AG04450 (cell line): ENCODE data around the gene KMT5C. TPM values are rescaled to one million over a fixed set of nuclear protein-coding genes. Genes with fewer than 3 reads are reported as not detected.

Experiments used
- CTCF ChIA-PET: fragments of 300-600, 350-600 bp; formaldehyde crosslinking; extraction: SDS; loops from one replicate; lab custom pipeline; 2022; ENCODE audit warnings: antibody characterized with exemption, inconsistent platforms; lab: Charles Lee
- POLR2A ChIA-PET: fragments of 350-600 bp; formaldehyde crosslinking; extraction: SDS; loops from one replicate; lab custom pipeline; 2021; ENCODE audit warnings: antibody characterized with exemption, inconsistent platforms; lab: Yijun Ruan, JAX
- DNase-seq: peaks from one replicate; pipeline ENCODE4 v3.0.0-alpha.2; 2011; ENCODE audit warnings: low read depth, low spot score
- H3K27ac ChIP-seq: one replicate; pipeline ENCODE4 v1.5.1; 2012; ENCODE audit warnings: low read depth, low read length, control low read depth
- H3K27me3 ChIP-seq: one replicate; pipeline ENCODE4 v1.6.0; 2012; ENCODE audit warnings: low read length; ENCODE audit not compliant: control insufficient read depth, insufficient read depth
- H3K4me3 ChIP-seq: 2 replicates; pipeline ENCODE4 v1.5.1; 2011; ENCODE audit warnings: mild to moderate bottlenecking, low read depth, low read length, control low read depth
- H3K9me3 ChIP-seq: 2 replicates; pipeline ENCODE4 v1.5.1; 2012; ENCODE audit warnings: low read length; ENCODE audit not compliant: control insufficient read depth, insufficient read depth
- polyA plus RNA-seq: library from polyadenylated mRNA; depleted of rRNA; stranded (reverse); fragments of >200 nt; gene quantifications from 2 replicates; pipeline ENCODE4 v1.2.3, GENCODE V29; 2011
- TF ChIP-seq, protein P1 (sequence below): IDR thresholded peaks from 2 replicates; pipeline ENCODE4 v1.5.1; 2011; ENCODE audit warnings: low read depth, low read length, control low read depth, inconsistent platforms

Gene KMT5C
- polyA plus RNA-seq, 1 experiment = 2.6 TPM

DNA sequence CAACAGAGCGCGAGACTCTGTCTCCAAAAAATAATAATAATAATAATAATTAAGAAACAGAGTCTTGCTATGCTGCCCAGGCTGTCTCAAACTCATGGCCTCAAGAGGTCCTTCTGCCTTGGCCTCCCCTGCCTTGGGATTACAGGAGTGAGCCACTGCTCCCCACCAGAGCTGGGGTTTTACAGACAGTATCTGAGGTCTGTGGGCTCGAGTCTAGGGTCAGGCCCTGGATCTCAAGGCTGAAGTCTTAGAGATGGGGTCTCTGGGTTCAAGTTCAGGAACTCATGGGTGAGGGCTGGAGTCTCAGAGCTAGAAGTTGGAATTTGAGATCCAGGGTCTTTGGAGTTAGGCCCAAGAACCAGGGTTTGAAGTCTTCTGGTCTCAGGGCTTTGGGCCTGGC lies 27.1 kb downstream of the KMT5C start:
- Histone ChIP-seq H3K4me3 (no peak overlapping the region), H3K9me3 (no peaks in the 10 kb centered on the region; the same call in 1 of the 2 replicates), H3K27ac (no peak overlapping the region), H3K27me3 (no peaks in the 10 kb centered on the region)
- no peak for DNase-seq
- ChIA-PET CTCF (no interaction called here), POLR2A (no interaction called here)
- TF ChIP-seq, protein P1, sequence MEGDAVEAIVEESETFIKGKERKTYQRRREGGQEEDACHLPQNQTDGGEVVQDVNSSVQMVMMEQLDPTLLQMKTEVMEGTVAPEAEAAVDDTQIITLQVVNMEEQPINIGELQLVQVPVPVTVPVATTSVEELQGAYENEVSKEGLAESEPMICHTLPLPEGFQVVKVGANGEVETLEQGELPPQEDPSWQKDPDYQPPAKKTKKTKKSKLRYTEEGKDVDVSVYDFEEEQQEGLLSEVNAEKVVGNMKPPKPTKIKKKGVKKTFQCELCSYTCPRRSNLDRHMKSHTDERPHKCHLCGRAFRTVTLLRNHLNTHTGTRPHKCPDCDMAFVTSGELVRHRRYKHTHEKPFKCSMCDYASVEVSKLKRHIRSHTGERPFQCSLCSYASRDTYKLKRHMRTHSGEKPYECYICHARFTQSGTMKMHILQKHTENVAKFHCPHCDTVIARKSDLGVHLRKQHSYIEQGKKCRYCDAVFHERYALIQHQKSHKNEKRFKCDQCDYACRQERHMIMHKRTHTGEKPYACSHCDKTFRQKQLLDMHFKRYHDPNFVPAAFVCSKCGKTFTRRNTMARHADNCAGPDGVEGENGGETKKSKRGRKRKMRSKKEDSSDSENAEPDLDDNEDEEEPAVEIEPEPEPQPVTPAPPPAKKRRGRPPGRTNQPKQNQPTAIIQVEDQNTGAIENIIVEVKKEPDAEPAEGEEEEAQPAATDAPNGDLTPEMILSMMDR = no peak

DNA sequence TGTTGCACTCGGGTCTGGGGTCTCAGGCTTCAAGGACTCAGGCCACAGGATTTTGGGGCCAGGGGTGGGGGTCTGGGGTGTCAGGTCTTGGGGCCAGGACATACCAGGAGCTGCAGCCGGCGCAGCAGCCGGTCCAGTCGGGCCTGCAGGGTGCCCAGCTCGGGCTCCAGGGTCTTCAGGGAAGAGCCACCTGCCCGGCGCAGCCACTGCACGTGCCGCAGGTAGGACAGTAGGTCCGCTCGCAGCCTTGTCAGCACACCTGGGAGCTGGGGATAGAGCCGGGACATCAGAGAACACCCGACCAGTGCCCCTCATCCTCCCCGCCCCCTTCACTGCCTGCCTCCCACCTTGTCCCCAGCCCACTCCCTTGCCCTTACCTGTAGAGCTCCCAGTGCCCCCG lies 28.4 kb downstream of the KMT5C start:
- TF ChIP-seq, protein P1 = no peak
- ChIA-PET POLR2A (interaction anchor here (0.5 to 3.0 kb wide), 6 partner anchors 16 to 210 kb away, joined by 3 to 27 read pairs (median 12); partner anchors contain the start of genes KMT5C, TMEM238, TNNI3 and UBE2S), CTCF (no interaction called here)
- Histone ChIP-seq H3K27ac (peak overlapping the region; percentile 75), H3K9me3 (no peaks in the 10 kb centered on the region; the same call in 1 of the 2 replicates), H3K4me3 (peak overlapping the region; percentile 62), H3K27me3 (no peaks in the 10 kb centered on the region)
- DNase-seq = no peak

DNA sequence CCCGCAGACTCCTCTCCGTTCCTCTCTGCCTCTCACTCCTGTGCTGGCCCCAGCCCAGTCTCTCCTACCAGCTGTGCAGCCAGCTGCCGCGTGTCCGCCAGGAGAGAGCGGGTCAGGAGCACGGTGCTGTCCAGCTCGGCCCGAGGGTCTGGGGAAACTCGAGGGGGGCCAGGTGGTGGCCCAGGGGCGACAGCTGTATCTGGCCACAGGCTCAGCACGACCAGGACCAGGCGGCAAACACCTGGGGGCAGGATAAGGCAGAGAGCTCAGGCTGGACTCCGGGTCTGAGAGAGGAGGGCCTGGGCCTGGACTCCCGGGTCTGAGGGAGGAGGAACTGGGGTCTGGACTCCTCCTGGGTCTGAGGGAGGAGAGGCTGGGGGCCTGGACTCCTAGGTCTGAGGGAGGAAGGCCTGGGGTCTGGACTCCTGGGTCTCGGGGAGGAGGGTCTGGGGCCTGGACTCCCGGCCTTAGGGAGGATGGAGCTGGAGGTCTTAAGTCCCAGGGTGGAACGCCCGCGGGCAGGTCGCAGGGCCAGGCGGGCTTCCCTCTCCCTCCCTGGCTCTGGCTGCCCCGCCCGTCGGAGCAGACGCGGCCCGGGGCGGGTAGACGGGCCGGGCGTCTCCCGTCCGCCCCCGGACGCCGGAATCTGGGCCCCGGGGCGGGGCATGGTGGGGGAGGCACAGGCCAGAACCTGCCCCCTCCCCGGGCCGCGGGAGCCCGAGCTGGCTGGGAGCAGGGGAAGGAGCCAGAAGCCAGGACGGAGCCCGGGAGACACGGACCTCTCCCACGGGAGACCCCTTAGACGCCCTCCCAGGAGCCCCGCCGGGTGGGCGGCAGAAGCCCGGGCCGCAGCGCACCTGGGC lies 29.3 kb downstream of the KMT5C start:
- TF ChIP-seq, protein P1 = no peak

DNA sequence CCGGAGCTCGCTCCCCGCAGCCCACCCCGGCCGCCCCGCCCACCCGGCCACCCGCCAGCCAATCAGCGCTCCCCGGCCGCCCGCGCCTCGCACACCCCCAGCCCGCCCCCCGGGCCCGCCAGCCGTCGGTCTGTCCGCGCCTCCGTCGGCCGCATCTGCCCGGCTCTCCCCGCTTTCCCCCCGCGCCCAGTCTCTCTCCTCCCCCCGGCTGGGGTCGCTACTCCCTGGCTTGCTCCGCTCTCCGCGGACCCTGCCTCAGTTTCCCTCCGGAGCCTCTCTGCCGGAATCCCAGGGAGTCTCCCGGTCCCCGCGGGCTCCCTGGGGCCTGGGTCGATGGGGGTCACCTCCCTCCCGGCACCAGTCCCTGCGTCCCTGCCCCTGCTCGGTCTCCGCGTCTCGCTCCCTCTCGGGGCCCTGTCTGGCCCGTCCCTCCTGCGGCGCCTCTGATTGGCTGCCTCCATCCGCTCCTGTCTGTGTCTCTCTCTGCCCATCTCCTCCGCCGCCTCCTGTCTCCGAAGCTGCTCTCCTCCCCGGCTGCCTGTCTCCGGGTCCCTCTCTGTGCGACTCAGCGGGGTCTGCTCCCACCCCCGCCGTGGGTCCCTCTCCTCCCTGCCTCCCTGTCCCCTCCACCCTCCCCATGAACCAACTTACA lies 30.1 kb downstream of the KMT5C start:
- DNase-seq = peak; percentile 42
- ChIA-PET CTCF (no interaction called here), POLR2A (interaction anchor here (1.0 to 3.0 kb wide), 8 partner anchors 14 to 285 kb away, joined by 3 to 27 read pairs (median 6); partner anchors contain the start of genes KMT5C, TMEM238, U2AF2 and UBE2S)

More for the DNA sequence above, 29.3 kb downstream of the KMT5C start:
- ChIA-PET CTCF (interaction anchor here (0.6 kb wide), 1 partner anchor 69 kb away, joined by 3 read pairs; no protein-coding TSS in a partner anchor), POLR2A (interaction anchor here (0.5 to 3.0 kb wide), 7 partner anchors 15 to 286 kb away, joined by 3 to 27 read pairs (median 4); partner anchors contain the start of genes KMT5C, TMEM238, TNNI3 and U2AF2)
- no peaks in the 10 kb centered on the region for H3K27me3 ChIP-seq
- H3K4me3 ChIP-seq = peak overlapping the region; percentile 62
- H3K27ac ChIP-seq = peak overlapping the region; percentile 75
- no peak for DNase-seq
- H3K9me3 ChIP-seq = no peaks in the 10 kb centered on the region; the same call in 1 of the 2 replicates

More for the DNA sequence above, 30.1 kb downstream of the KMT5C start:
- Histone ChIP-seq H3K27ac (peak overlapping the region; percentile 85), H3K9me3 (no peaks in the 10 kb centered on the region; the same call in 1 of the 2 replicates), H3K27me3 (no peaks in the 10 kb centered on the region), H3K4me3 (peak overlapping the region; percentile 76)
- TF ChIP-seq, protein P1 = no peak
